ENCODE measurements around the gene ZNF197. TPM values are rescaled to one million over a fixed set of nuclear protein-coding genes. Genes with fewer than 3 reads are reported as not detected.
"Not testable (repeated sequence)": the region's sequence is repeated elsewhere in the genome, so short reads cannot be mapped to it uniquely, and the experiment has no call there.

ZNF197 gene
- total RNA-seq, 2 experiments from 2014 or later, result 2.8 to 4.8 TPM

- H3K27ac ChIP-seq (ENCODE audit: low read depth, low read length, poor library complexity, severe bottlenecking); H3K9me3 ChIP-seq (ENCODE audit: low read length); H3K9me2 ChIP-seq (ENCODE audit: insufficient read depth, low read length); H3K36me3 ChIP-seq (ENCODE audit: insufficient read depth, low read length); H3K4me3 ChIP-seq (ENCODE audit: low read depth, low read length, poor library complexity, severe bottlenecking); H3K4me1 ChIP-seq (ENCODE audit: insufficient read depth, low read length, poor library complexity, severe bottlenecking); H3K79me2 ChIP-seq (ENCODE audit: insufficient read depth, low read depth, low read length); intact Hi-C loops (cut with micrococcal nuclease; ENCODE audit: unreplicated experiment); DNase-seq (ENCODE audit: low spot score); CTCF ChIA-PET (ENCODE audit: unreplicated experiment); H4K20me1 ChIP-seq (ENCODE audit: insufficient read depth, low read length); BruUV-seq (replicated peaks); H3K4me2 ChIP-seq (ENCODE audit: low read length); H2AFZ ChIP-seq (ENCODE audit: low read length): not testable (repeated sequence)
- POLR2A ChIA-PET, result interaction anchor here (0.7 kb wide), 1 partner anchor 247 kb away, joined by 3 read pairs; no protein-coding TSS in a partner anchor
These were observed 45.8 kb upstream of the ZNF197 start for GRCh38 chr3:44578924-44579515.

GRCh38 chr3:44579749-44580148 lies 45.1 kb upstream of the ZNF197 start:
- intact Hi-C loops (cut with micrococcal nuclease; ENCODE audit: unreplicated experiment); H3K36me3 ChIP-seq (ENCODE audit: insufficient read depth, low read length); H3K4me1 ChIP-seq (ENCODE audit: insufficient read depth, low read length, poor library complexity, severe bottlenecking); BruUV-seq (replicated peaks); H3K9me3 ChIP-seq (ENCODE audit: low read length); CTCF ChIA-PET (ENCODE audit: unreplicated experiment); POLR2A ChIA-PET; H4K20me1 ChIP-seq (ENCODE audit: insufficient read depth, low read length); H3K79me2 ChIP-seq (ENCODE audit: insufficient read depth, low read depth, low read length); H3K4me2 ChIP-seq (ENCODE audit: low read length); H3K9me2 ChIP-seq (ENCODE audit: insufficient read depth, low read length); H2AFZ ChIP-seq (ENCODE audit: low read length); H3K4me3 ChIP-seq (ENCODE audit: low read depth, low read length, poor library complexity, severe bottlenecking); DNase-seq (ENCODE audit: low spot score); H3K27ac ChIP-seq (ENCODE audit: low read depth, low read length, poor library complexity, severe bottlenecking): not testable (repeated sequence)

- intact Hi-C loops (cut with micrococcal nuclease; ENCODE audit: unreplicated experiment); H4K20me1 ChIP-seq (ENCODE audit: insufficient read depth, low read length); H3K79me2 ChIP-seq (ENCODE audit: insufficient read depth, low read depth, low read length); H2AFZ ChIP-seq (ENCODE audit: low read length); H3K36me3 ChIP-seq (ENCODE audit: insufficient read depth, low read length); CTCF ChIA-PET (ENCODE audit: unreplicated experiment); POLR2A ChIA-PET; DNase-seq (ENCODE audit: low spot score); H3K4me1 ChIP-seq (ENCODE audit: insufficient read depth, low read length, poor library complexity, severe bottlenecking); H3K9me3 ChIP-seq (ENCODE audit: low read length); H3K4me2 ChIP-seq (ENCODE audit: low read length); BruUV-seq (replicated peaks); H3K9me2 ChIP-seq (ENCODE audit: insufficient read depth, low read length); H3K27ac ChIP-seq (ENCODE audit: low read depth, low read length, poor library complexity, severe bottlenecking); H3K4me3 ChIP-seq (ENCODE audit: low read depth, low read length, poor library complexity, severe bottlenecking): not testable (repeated sequence)
These were observed 43.9 kb upstream of the ZNF197 start for GRCh38 chr3:44580971-44581370.

GRCh38 chr3:44584646-44585501 lies 40.0 kb upstream of the ZNF197 start, which contains the start of gene ZNF660:
ZNF660 (plus strand) TSS chr3:44584964; CDS start chr3:44594194, 9,230 bp downstream.
- no peak for DNase-seq (ENCODE audit: low spot score)
- Histone ChIP-seq H4K20me1 (ENCODE audit: insufficient read depth, low read length) (no peaks in the 10 kb centered on the region), H3K9me3 (ENCODE audit: low read length) (no peaks in the 10 kb centered on the region), H3K36me3 (ENCODE audit: insufficient read depth, low read length) (no peaks in the 10 kb centered on the region), H3K4me3 (ENCODE audit: low read depth, low read length, poor library complexity, severe bottlenecking) (no peak within 1 kb of the TSS), H3K27ac (ENCODE audit: low read depth, low read length, poor library complexity, severe bottlenecking) (no peak within 1 kb of the TSS), H3K4me1 (ENCODE audit: insufficient read depth, low read length, poor library complexity, severe bottlenecking) (no peaks in the 10 kb centered on the region), H3K9me2 (ENCODE audit: insufficient read depth, low read length) (no peaks in the 10 kb centered on the region), H3K79me2 (ENCODE audit: insufficient read depth, low read depth, low read length) (no peaks in the 10 kb centered on the region), H3K4me2 (ENCODE audit: low read length) (no peak within 1 kb of the TSS), H2AFZ (ENCODE audit: low read length) (no peak within 1 kb of the TSS)
- POLR2A ChIA-PET, result interaction anchor here (0.6 kb wide), 1 partner anchor 1032 kb away, joined by 3 read pairs; no protein-coding TSS in a partner anchor
- CTCF ChIA-PET (ENCODE audit: unreplicated experiment), result no interaction called here
- BruUV-seq (replicated peaks), result no TSS peak
- TF ChIP-seq EZH2phosphoT487 (IDR thresholded peaks at IDR 0.05; ENCODE audit: borderline replicate concordance, low read depth, low read length) (no peak), CTCF (conservative IDR thresholded peaks at IDR 0.05; ENCODE audit: low read length) (no peak)
- intact Hi-C loops (cut with micrococcal nuclease; ENCODE audit: unreplicated experiment), result no loop called here

Data from OCI-LY7 (cell line).